Measurements from ENCODE around the gene CASP3.
A peak's percentile ranks its signal among the peaks of the same experiment; 100 is the strongest.
"Not testable (repeated sequence)": the region's sequence is repeated elsewhere in the genome, so short reads cannot be mapped to it uniquely, and the experiment has no call there.

Gene CASP3

GRCh38 chr4:184660978-184661377 lies 11.7 kb upstream of the CASP3 start:
- H3K27me3 ChIP-seq (ENCODE audit: control insufficient read depth in 1 of 2, insufficient read depth in 2 of 2, low read length in 2 of 2), result no peaks in the 10 kb centered on the region
- H3K9me3 ChIP-seq (ENCODE audit: low read length), result no peaks in the 10 kb centered on the region
- no peaks in the 10 kb centered on the region for H3K4me1 ChIP-seq (ENCODE audit: insufficient read depth, low read length)
- no peak overlapping the region for H3K4me3 ChIP-seq (ENCODE audit: low read depth in 1 of 2, low read length in 2 of 2)
- no peak overlapping the region for H3K27ac ChIP-seq (ENCODE audit: low read depth, low read length)
- peaks cover 15% of the 10 kb centered on the region for H3K36me3 ChIP-seq (ENCODE audit: insufficient read depth, low read length)
- H3K9ac ChIP-seq (ENCODE audit: low read length), result no peak overlapping the region

GRCh38 chr4:184657820-184658219 lies 8.6 kb upstream of the CASP3 start:
- H3K4me1 ChIP-seq (ENCODE audit: insufficient read depth, low read length); H3K9me3 ChIP-seq (ENCODE audit: low read length); H3K27ac ChIP-seq (ENCODE audit: low read depth, low read length); H3K9ac ChIP-seq (ENCODE audit: low read length); H3K4me3 ChIP-seq (ENCODE audit: low read depth in 1 of 2, low read length in 2 of 2); H3K27me3 ChIP-seq (ENCODE audit: control insufficient read depth in 1 of 2, insufficient read depth in 2 of 2, low read length in 2 of 2): not testable (repeated sequence)
- H3K36me3 ChIP-seq (ENCODE audit: insufficient read depth, low read length), result peaks cover 15% of the 10 kb centered on the region

- no peaks in the 10 kb centered on the region for H3K9me3 ChIP-seq (ENCODE audit: low read length)
- no peak overlapping the region for H3K27ac ChIP-seq (ENCODE audit: low read depth, low read length)
- H3K27me3 ChIP-seq (ENCODE audit: control insufficient read depth in 1 of 2, insufficient read depth in 2 of 2, low read length in 2 of 2), result no peaks in the 10 kb centered on the region
- H3K36me3 ChIP-seq (ENCODE audit: insufficient read depth, low read length), result peaks cover 15% of the 10 kb centered on the region
- H3K9ac ChIP-seq (ENCODE audit: low read length), result no peak overlapping the region
- no peak overlapping the region for H3K4me3 ChIP-seq (ENCODE audit: low read depth in 1 of 2, low read length in 2 of 2)
- no peaks in the 10 kb centered on the region for H3K4me1 ChIP-seq (ENCODE audit: insufficient read depth, low read length)
Measured at GRCh38 chr4:184657144-184657543, 7.9 kb upstream of the CASP3 start.

- Histone ChIP-seq H3K27ac (ENCODE audit: low read depth, low read length) (no peak overlapping the region), H3K4me3 (ENCODE audit: low read depth in 1 of 2, low read length in 2 of 2) (no peak overlapping the region), H3K27me3 (ENCODE audit: control insufficient read depth in 1 of 2, insufficient read depth in 2 of 2, low read length in 2 of 2) (no peaks in the 10 kb centered on the region), H3K9me3 (ENCODE audit: low read length) (no peaks in the 10 kb centered on the region), H3K36me3 (ENCODE audit: insufficient read depth, low read length) (peaks cover 13% of the 10 kb centered on the region), H3K9ac (ENCODE audit: low read length) (no peak overlapping the region), H3K4me1 (ENCODE audit: insufficient read depth, low read length) (no peaks in the 10 kb centered on the region)
Measured at GRCh38 chr4:184655889-184656869, 6.9 kb upstream of the CASP3 start.

GRCh38 chr4:184653650-184654049 lies 4.4 kb upstream of the CASP3 start:
- peaks cover 8% of the 10 kb centered on the region for H3K4me1 ChIP-seq (ENCODE audit: insufficient read depth, low read length)
- H3K27ac ChIP-seq (ENCODE audit: low read depth, low read length), result no peak overlapping the region
- H3K36me3 ChIP-seq (ENCODE audit: insufficient read depth, low read length), result no peaks in the 10 kb centered on the region
- H3K27me3 ChIP-seq (ENCODE audit: control insufficient read depth in 1 of 2, insufficient read depth in 2 of 2, low read length in 2 of 2), result no peaks in the 10 kb centered on the region
- H3K4me3 ChIP-seq (ENCODE audit: low read depth in 1 of 2, low read length in 2 of 2), result no peak overlapping the region
- no peaks in the 10 kb centered on the region for H3K9me3 ChIP-seq (ENCODE audit: low read length)
- H3K9ac ChIP-seq (ENCODE audit: low read length), result no peak overlapping the region

GRCh38 chr4:184652681-184653080 lies 3.4 kb upstream of the CASP3 start:
- peaks cover 14% of the 10 kb centered on the region for H3K4me1 ChIP-seq (ENCODE audit: insufficient read depth, low read length)
- H3K9me3 ChIP-seq (ENCODE audit: low read length); H3K9ac ChIP-seq (ENCODE audit: low read length); H3K4me3 ChIP-seq (ENCODE audit: low read depth in 1 of 2, low read length in 2 of 2); H3K36me3 ChIP-seq (ENCODE audit: insufficient read depth, low read length); H3K27me3 ChIP-seq (ENCODE audit: control insufficient read depth in 1 of 2, insufficient read depth in 2 of 2, low read length in 2 of 2); H3K27ac ChIP-seq (ENCODE audit: low read depth, low read length): not testable (repeated sequence)

GRCh38 chr4:184651899-184652298 lies 2.7 kb upstream of the CASP3 start:
- no peak overlapping the region for H3K9ac ChIP-seq (ENCODE audit: low read length)
- peaks cover 22% of the 10 kb centered on the region for H3K4me1 ChIP-seq (ENCODE audit: insufficient read depth, low read length)
- no peaks in the 10 kb centered on the region for H3K36me3 ChIP-seq (ENCODE audit: insufficient read depth, low read length)
- no peak overlapping the region for H3K4me3 ChIP-seq (ENCODE audit: low read depth in 1 of 2, low read length in 2 of 2)
- no peak overlapping the region for H3K27ac ChIP-seq (ENCODE audit: low read depth, low read length)
- H3K27me3 ChIP-seq (ENCODE audit: control insufficient read depth in 1 of 2, insufficient read depth in 2 of 2, low read length in 2 of 2), result no peaks in the 10 kb centered on the region
- no peaks in the 10 kb centered on the region for H3K9me3 ChIP-seq (ENCODE audit: low read length)

GRCh38 chr4:184649971-184650855 lies 966 bp upstream of the CASP3 start:
- H3K27ac ChIP-seq (ENCODE audit: low read depth, low read length), result peak overlapping the region; percentile 89
- peaks cover 6% of the 10 kb centered on the region for H3K36me3 ChIP-seq (ENCODE audit: insufficient read depth, low read length)
- H3K27me3 ChIP-seq (ENCODE audit: control insufficient read depth in 1 of 2, insufficient read depth in 2 of 2, low read length in 2 of 2), result no peaks in the 10 kb centered on the region
- peak overlapping the region; percentile 95 for H3K9ac ChIP-seq (ENCODE audit: low read length)
- no peaks in the 10 kb centered on the region for H3K9me3 ChIP-seq (ENCODE audit: low read length)
- peaks cover 32% of the 10 kb centered on the region for H3K4me1 ChIP-seq (ENCODE audit: insufficient read depth, low read length)
- H3K4me3 ChIP-seq (ENCODE audit: low read depth in 1 of 2, low read length in 2 of 2), result peak overlapping the region; percentile 39 to 97

- Histone ChIP-seq H3K9me3 (ENCODE audit: low read length) (no peaks in the 10 kb centered on the region), H3K27me3 (ENCODE audit: control insufficient read depth in 1 of 2, insufficient read depth in 2 of 2, low read length in 2 of 2) (no peaks in the 10 kb centered on the region), H3K36me3 (ENCODE audit: insufficient read depth, low read length) (peaks cover 6% of the 10 kb centered on the region), H3K4me1 (ENCODE audit: insufficient read depth, low read length) (peaks cover 37% of the 10 kb centered on the region), H3K4me3 (ENCODE audit: low read depth in 1 of 2, low read length in 2 of 2) (peak overlapping the region; percentile 67 to 79), H3K9ac (ENCODE audit: low read length) (peak overlapping the region; percentile 62), H3K27ac (ENCODE audit: low read depth, low read length) (peak overlapping the region; percentile 97)
Measured at GRCh38 chr4:184648313-184649025, 778 bp downstream of the CASP3 start.

GRCh38 chr4:184648054-184648312 lies 1.3 kb downstream of the CASP3 start:
- Histone ChIP-seq H3K4me3 (ENCODE audit: low read depth in 1 of 2, low read length in 2 of 2) (peak overlapping the region; percentile 67 to 79), H3K9ac (ENCODE audit: low read length) (peak overlapping the region; percentile 62), H3K27me3 (ENCODE audit: control insufficient read depth in 1 of 2, insufficient read depth in 2 of 2, low read length in 2 of 2) (no peaks in the 10 kb centered on the region), H3K4me1 (ENCODE audit: insufficient read depth, low read length) (peaks cover 37% of the 10 kb centered on the region), H3K9me3 (ENCODE audit: low read length) (no peaks in the 10 kb centered on the region), H3K36me3 (ENCODE audit: insufficient read depth, low read length) (peaks cover 6% of the 10 kb centered on the region), H3K27ac (ENCODE audit: low read depth, low read length) (peak overlapping the region; percentile 97)

Data from muscle layer of colon (tissue), 2 donors.